ENCODE measurements around the gene PITPNM1.

DNA sequence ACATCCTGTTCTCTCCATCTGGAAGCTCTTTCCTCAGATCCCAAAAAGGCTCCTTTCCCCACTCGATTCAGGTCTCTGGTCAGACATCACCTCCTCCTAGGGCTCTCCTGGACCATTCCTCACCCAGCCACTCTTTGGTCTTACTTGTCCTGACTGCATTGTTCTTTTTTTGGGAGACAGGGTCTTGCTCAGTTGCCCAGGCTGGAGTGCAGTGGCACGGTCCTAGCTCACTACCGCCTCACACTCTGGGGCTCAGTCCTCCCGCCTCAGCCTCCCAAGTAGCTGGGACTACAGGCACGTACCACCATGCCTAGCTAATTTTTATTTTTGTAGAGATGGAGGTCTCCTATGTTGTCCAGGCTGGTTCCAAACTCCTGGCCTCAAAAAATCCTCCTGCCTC lies 59.6 kb downstream of the PITPNM1 start:
- TF ChIP-seq, protein P1, sequence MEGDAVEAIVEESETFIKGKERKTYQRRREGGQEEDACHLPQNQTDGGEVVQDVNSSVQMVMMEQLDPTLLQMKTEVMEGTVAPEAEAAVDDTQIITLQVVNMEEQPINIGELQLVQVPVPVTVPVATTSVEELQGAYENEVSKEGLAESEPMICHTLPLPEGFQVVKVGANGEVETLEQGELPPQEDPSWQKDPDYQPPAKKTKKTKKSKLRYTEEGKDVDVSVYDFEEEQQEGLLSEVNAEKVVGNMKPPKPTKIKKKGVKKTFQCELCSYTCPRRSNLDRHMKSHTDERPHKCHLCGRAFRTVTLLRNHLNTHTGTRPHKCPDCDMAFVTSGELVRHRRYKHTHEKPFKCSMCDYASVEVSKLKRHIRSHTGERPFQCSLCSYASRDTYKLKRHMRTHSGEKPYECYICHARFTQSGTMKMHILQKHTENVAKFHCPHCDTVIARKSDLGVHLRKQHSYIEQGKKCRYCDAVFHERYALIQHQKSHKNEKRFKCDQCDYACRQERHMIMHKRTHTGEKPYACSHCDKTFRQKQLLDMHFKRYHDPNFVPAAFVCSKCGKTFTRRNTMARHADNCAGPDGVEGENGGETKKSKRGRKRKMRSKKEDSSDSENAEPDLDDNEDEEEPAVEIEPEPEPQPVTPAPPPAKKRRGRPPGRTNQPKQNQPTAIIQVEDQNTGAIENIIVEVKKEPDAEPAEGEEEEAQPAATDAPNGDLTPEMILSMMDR (IDR thresholded peaks at IDR 0.05) = no peak
- no peak for TF ChIP-seq POLR2A (IDR thresholded peaks at IDR 0.05)
